Ishikawa (cell line): Measurements from ENCODE around the gene DIS3L2.

Experiments
- RAD21 ChIP-seq: IDR thresholded peaks from 2 replicates; pipeline ENCODE4 v1.6.1; 2012; ENCODE audit warnings: low read depth
- TCF12 ChIP-seq: IDR thresholded peaks from 2 replicates; pipeline ENCODE4 v1.6.1; 2012; ENCODE audit warnings: low read depth

DNA sequence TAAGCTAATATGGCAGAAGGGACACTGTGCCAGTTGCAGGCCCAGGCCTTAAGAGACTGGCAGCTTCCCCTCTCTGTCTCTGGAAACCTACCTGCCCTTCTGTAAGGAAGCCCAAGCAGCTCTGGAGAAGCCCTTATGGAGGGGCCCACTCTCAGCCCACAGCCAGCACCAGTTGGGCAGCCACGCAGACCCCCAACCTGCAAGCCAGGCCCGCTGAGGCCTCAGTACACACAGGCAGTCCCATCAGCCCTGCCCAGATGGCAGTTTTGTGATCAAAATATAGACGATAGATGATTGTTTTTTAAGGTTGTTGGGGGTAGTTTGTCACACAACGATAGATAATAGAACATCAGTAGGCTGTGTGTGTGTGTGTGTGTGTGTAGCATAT lies 380.2 kb downstream of the DIS3L2 start:
- no peak for TF ChIP-seq RAD21
- TF ChIP-seq TCF12, result no peak
